GM21381 (cell line): ENCODE measurements around the gene LUZP4.
"Not testable (repeated sequence)": the region's sequence is repeated elsewhere in the genome, so short reads cannot be mapped to it uniquely, and the experiment has no call there.

Source experiments
- ATAC-seq: cut with Tn5 transposase; IDR thresholded peaks from one replicate; pipeline ENCODE4 v1.9.1; 2021; ENCODE audit warnings: mild to moderate bottlenecking, moderate library complexity; ENCODE audit not compliant: unreplicated experiment

Gene LUZP4, protein sequence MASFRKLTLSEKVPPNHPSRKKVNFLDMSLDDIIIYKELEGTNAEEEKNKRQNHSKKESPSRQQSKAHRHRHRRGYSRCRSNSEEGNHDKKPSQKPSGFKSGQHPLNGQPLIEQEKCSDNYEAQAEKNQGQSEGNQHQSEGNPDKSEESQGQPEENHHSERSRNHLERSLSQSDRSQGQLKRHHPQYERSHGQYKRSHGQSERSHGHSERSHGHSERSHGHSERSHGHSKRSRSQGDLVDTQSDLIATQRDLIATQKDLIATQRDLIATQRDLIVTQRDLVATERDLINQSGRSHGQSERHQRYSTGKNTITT

DNA sequence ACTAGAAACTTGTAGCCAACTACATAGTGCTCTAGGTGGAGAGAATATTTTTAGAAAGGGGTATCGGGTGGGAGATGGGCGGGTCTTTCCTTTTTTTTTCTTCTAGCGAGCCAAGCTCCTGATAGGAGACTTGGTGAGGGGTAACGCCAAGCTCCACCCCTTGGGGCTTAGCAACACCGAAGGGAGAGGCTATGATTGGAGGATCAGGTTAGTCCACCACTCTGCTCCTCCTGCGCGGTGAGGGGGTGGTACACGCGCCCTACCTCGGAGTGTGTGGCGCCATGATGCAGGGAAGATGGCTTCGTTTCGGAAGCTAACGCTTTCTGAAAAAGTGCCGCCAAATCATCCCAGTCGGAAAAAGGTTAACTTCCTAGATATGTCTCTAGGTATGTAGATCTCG lies at the start of gene LUZP4:
TSS of gene LUZP4 (plus strand) at position 251 of the 400 bp plus-strand sequence. CDS start at position 296, 45 bp downstream.
- no peak for ATAC-seq

DNA sequence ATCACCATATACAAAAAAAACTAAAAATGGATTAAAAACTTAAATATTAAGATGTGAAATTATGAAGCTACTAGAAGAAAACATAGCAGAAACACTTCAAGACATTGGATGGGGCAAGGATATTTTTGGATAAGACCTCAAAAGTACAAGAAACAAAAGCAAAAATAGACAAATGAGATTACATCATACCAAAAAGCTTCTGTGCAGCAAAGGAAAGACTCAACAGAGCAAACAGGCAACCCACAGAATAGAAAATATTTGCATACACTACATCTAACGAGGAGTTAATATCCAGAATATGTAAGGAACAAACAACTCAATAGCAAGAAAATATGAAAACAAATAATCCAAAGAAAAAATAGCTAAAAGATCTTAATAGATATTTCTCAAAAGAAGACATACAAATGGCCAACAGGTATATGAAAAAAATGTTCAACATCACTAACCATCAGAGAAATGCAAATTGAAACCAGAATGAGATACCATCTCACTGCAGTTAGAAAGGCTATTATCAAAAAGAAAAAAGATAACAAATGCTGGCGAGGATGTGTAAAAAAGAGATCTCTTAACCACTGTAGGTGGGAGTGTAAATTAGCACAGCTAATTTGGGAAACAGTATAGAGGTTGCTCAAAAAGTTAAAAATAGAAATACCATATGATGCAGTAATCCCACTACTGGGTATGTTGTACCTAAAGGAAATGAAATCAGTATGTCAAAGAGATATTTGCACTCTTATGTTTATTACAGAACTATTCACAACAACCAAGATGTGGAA lies 37.9 kb upstream of the LUZP4 start:
- no peak for ATAC-seq

DNA sequence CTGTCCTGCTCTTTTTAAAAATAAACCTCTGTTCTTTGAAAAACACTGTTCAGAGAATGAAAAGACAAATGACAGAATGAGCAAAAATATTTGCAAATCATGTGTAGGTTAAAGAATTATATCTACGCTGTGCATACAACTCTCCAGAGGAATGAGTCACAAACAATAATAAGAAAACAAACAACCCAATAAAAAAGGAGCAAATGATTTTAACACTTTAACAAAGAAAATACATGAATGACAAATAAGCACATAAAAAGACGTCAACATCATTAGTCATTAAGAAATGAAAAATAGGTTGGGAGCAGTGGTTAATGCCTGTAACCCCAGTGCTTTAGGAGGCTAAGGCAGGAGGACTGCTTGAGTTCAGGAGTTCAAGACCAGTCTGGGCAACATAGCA lies 34.5 kb upstream of the LUZP4 start:
- no peak for ATAC-seq

DNA sequence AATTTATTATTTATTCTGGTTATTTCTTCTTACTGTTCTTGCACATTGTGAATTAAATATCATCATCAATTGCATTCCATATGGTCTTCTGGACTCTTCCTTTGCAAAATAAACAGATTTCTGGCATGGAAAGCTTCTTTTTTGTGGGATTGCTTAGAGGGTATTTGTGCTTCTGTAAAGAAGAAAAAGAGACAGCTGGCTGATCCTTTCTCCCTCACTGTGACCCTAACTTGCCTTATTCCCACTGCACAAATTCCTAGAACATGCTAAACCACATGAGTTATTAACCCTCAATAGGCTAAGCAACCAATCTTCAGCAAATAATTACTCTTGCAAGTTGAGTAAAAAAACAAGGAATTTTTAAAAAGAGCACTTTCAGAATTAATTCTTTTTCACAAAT lies 31.8 kb upstream of the LUZP4 start:
- ATAC-seq, result no peak

DNA sequence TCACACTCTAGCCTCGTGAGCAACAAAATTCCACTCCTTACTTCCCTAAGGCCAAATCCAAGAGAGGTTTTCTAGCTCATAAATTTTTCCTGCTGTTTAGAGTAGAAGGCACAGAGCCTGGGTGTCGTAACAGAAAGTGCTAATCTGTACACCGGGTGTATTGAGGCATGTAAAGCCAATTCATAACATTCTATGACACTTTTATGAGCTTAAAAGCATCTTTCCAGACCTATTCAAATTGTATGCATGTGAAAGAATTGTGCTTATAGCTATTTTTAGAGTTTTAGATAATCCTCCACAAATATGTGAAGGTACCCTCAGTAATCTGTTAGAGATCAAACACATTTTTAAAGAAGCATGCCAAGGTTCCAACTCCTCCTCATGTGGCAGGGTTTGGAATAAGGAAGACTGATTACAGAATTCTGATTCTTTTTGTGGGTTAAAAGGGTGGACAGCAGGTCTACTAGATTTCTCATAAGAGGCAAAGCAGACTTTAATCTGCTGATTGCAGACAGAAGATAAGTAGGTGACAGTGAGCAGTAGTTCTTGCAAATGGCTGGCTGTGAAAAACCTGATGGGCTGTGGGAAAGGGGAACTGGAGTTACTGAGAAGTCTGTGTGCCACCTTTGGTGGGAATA lies 30.2 kb upstream of the LUZP4 start:
- ATAC-seq, result no peak

DNA sequence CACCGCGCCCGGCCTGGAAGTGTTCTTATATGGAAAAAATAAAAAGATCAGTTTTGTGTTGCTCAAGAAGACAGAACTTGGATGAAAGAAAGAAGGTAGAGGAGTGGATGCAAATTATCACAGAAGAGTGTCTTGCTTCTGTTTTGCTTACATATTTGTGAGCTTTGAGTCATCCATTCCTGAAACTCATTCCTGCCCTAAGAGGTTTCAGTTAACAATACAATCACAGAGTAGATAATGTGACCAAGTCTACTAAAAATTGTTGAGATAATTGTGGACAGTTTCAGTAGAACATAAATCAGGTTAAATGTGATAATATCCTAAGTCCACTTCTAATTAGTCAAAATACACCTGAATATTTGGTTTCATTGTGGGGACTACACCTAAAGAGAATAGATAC lies 29.2 kb upstream of the LUZP4 start:
- ATAC-seq, result no peak

DNA sequence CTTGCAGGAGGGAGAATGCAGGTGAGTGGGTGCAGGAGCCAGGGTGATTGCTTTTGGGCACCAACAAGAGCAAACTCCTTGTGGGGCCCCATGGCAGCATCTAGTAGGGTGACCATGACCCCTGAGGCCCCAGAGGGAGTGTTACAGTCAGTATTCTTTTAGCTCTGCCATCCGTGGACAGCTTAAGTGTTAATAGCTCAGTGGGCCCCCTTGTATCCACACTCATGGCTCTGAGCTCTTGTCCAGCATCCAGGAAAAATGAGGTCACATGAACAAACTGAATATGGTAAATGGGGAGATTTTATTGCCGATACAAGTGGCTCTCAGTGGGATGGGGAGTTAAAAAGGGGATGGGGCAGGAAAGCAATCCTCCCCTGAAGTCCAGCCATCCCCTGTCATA lies 28.4 kb upstream of the LUZP4 start:
- no peak for ATAC-seq

DNA sequence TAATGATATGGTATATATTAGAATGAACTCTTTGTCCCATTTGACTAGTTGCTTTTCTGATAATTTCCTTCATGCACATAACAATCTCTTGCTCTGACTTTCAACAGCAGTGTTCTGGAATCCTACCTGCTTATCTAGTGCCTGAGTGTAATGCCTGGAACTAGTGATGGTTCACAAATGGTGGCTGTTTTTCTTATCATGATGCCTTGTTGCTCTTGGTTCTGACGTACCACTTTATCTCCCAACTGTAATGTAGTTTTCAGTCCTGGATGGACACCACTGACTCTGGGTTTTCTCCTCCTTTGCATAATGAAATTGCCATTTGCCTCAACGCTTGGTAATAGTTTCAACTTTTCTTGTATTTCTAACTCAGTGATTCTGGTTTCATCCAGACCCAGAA lies 25.5 kb upstream of the LUZP4 start:
- ATAC-seq, result no peak

DNA sequence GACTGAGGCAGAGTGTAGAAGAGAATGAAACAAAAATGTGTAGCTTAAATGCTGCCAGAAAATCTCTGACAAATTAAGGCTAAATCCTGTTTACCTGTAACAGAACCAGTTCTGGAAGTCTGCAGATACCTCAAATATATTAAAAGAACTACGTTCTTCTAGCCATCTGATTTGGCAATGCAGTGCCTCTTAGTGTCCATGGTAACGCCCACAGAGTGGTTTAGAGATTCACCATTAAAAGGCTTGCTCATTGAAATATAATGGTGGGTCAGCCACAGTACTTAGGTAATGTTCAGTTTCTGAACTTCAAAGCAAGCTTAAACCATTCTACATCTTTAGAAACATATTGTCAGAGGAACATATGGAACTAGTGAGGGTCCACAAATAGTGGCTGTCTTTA lies 23.2 kb upstream of the LUZP4 start:
- no peak for ATAC-seq

DNA sequence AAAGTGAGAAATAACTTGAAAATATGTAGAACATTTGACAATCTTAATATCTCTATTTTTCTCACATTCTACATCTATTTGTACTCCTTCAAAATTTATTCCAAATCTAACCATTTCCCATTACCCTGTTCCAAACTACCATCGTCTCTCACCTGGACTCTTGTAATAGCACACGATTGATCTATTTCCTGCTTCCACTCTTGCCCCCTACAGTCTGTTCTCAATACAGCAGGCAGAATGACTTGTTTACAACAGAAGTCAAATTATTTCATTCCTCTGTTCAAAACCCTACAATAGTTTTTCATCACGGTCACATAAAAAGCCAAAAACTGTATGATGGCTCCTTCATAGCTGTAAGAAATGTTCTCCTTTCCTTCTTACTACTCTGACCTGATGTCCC lies 21.1 kb upstream of the LUZP4 start:
- no peak for ATAC-seq

DNA sequence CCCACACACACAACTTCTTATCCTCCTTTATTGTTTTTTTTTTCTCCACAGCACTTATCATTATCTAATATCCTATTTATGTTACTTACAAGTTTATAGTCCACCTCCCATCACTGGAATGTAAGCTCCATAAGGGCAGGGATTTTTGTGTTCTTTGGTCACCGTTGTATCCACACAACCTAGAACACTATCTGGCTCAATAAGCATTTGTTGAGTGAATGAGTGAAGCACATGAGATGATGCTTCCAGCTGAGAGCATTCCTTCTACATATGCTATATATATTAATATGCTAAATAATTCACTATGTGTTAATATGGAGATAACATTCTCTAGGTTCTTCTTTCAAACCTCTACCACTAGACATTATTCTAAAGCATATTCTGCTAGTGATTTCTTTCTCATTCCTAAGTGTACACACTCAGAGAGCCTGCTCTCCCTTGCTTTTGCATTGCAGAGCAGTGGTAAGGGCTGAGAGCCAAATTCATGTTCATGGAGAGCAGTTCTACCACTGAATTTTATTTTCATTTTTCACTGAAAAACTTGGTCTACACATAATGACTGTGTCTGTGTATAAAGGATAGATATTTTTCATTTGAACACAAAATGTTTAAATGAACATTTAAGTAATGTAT lies 20.3 kb upstream of the LUZP4 start:
- no peak for ATAC-seq

DNA sequence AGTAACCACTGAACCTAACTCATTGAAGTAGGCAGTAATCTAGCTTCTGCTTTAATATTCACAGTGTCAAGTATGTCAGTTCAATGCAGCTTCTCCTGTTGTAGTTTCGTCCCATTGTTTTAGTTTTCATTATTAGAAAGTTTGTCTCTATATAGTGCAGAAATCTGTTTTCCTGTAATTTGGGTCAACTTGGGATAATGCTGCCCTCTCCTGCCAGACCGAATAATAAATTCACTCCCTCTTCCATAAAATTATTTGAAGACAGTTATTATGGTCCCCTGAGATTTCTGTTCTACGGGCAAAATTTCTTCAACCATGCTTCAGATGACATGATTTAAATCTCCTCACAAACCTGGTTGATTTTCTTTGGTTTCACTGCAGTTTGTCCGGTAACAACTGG lies 4.6 kb upstream of the LUZP4 start:
- no peak for ATAC-seq

DNA sequence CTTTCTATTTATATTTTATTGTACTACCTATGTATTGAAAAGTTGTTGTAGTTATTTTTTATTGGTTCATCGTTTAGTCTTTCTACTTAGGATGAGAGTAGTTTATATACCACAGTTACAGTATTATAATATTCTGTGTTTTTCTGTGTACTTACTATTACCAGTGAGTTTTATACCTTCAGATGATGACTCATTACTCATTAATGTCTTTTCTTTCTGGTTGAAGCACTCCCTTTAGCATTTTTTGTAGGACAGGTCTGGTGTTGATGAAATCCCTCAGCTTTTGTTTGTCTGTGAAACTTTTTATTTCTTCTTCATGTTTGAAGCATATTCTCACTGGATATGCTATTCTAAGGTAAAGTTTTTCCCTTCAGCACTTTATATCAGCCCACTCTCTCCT lies 7.7 kb downstream of the LUZP4 start:
- ATAC-seq, result no peak

DNA sequence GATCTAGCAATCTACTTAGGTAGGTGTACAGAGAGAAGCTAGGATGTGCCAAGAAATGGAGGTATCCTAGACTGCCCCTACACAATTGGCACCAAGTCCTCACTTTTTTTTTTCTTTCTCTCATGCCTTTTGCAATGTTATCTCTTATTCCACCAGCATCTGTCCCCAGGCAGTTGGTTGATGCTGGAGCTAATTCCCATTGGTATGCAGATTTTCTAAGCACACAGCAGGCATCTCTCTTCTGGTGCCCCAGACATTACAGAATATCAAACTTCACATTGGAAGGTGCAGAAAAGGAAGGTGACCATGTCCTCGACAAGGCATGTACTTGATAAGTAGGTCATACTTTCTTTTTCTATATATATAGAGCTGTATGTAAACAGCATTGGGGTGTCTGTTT lies 21.6 kb downstream of the LUZP4 start:
- no peak for ATAC-seq

DNA sequence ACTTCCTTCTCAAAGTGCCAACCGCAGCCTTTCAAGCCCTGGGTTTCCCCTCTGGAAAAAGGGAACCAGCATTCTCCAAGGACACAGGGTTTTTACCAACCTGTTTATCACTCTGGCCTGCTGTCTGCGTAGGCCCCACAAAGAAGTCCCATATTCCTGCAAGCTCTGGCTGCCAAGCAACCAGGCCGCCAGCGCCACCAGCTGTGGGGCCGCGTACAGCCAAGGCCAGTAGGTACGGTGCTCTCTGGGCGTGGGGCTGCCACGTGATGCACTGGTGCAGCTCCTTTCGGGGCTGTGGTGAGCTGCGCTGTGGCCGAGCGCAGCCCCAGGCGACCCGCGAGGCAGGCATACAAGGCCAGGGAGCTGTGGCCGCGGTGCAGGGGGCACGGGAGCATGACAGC lies 22.1 kb downstream of the LUZP4 start:
- ATAC-seq, result no peak

DNA sequence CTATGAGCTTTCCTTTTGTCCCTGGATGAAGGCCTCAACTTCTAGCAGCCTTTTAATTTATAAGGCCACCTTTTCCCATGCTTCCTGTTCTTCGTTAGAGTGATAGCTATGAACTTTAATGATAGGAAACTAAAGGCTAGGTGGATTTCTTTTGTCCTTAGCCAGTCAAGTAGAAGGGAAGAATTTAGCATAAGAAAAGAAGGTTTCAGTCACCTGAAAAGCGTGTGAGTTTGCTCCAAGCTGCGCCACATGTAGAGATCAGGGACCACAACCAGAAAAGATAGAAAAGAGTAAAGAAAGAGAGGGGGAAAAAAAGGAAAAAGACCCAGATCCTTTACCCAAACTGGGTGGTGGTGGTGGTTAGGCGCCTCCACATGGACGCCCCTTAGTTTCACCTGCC lies 28.6 kb downstream of the LUZP4 start:
- ATAC-seq, result no peak

DNA sequence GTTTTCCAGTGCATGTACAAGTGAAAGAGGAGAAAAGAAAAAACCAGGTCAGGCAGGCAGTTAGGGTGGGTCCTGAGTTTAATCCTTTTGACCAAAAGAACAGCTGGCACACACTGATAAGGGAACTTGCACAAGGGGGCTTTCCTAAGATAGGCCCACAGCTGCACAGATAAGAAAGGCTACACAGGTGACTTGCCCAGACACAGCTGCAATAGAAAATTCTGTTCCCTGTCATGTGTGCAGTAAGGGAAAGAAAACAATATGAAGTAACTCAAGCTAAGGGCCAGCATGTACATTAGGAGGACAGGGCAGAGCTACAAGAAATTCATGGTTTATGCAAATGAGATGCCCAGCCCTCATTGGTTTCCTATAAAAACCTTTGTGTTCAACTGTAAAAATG lies 32.9 kb downstream of the LUZP4 start:
- ATAC-seq, result no peak

DNA sequence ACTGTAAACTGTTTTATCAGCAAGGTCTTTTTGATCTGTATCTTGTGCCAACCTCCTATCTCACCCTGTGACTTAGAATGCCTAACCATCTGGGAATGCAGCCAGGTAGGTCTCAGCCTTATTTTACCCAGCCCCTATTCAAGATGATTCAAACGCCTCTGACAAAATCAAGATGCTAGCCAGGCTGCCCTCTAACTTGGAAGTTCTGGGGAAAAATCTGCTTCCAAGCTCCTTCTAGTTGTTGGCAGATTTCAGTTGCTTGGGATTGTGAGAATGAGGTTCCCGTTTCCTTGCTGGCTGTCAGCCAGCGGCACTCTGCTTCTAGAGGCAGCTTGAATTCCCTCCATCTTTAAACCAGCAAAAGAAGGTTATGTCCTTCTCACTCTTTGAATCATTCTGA lies 34.7 kb downstream of the LUZP4 start:
- ATAC-seq, result no peak

DNA sequence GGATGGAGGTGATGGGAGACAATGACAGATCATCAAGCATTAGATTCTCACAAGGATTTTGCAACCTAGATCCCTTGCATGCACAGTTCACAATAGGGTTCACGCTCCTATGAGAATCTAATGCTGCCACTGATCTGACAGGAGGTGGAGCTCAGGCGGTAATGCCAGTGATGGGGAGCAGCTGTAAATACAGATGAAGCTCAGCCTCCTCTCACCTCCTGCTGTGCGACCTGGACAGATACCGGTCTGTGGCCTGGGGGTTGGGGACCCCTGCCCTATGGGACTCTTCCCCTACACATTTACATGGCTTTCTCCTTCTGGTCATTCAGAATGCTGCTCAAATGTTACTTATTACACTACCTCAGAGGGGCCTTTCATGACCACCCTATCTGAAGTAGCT lies 39.8 kb downstream of the LUZP4 start:
- not testable (repeated sequence) for ATAC-seq

DNA sequence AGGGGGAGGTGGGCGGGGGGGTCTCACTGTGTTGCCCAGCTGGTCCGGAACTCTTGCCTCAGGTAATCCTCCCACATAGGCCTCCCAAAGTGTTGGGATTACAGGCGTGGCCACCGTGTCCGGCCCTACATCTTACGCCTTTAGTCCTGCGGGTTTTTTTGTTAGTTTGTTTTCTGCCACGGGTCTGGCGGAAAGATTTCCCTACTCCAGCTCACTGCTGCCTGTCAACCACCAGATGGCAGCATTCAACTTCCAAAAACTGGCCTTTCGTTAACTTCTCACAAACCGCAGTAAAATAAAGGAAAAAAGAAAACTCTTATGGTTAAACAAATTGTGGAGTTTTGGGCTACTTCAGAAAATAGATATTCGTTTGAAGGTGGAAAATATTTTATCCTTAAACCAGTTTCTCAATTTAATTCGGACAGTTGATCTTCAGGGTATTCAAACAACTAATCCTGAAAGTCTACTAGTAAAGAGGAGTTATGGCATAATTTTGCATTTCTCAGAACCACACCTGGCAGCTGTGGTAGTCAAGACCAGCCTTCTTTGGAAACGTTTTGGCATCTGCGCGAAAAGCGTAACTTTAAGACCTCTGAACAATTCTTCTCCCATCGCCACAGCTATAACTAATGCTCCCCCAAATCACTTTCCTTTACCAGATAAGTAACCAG lies 41.1 kb downstream of the LUZP4 start:
- ATAC-seq, result no peak

DNA sequence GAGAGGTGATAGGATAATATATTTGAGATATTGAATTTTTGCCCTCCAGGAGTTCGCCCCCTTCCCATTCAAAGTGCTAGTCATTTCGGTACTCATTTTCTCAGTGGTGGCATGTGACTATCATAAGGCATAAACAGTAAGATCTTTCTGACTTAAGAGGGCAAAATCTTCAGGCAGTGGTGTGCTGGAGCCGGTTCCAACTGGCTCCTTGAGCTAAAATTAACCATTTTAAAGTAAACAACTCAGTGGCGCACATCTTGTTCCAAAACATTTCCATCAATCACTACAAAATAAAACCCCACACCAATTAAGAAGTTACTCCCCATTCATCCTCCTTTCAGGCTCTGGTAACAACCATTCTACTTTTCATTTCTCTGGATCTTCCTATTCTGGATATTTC lies 43.3 kb downstream of the LUZP4 start:
- ATAC-seq, result no peak
